Loucy (cell line): ENCODE data around the gene ALDH1L1.

Experiments
- H2AFZ ChIP-seq: fragments of 200-600 bp; sonication (generic); 2 replicates; pipeline ENCODE4 v1.6.0; 2016; ENCODE audit warnings: antibody characterized with exemption, mild to moderate bottlenecking, low read length, moderate library complexity
- H3F3A ChIP-seq: fragments of 200-600 bp; 2 replicates; pipeline ENCODE4 v1.6.0; 2016; ENCODE audit warnings: antibody characterized with exemption, low read depth, mild to moderate bottlenecking
- H3K27me3 ChIP-seq: fragments of 200-600 bp; sonication (generic); 2 replicates; pipeline ENCODE4 v1.6.1; 2014; ENCODE audit warnings: low read length, mild to moderate bottlenecking; ENCODE audit not compliant: insufficient read depth, poor library complexity, severe bottlenecking
- H3K36me3 ChIP-seq: fragments of 200-600 bp; sonication (generic); 2 replicates; pipeline ENCODE4 v1.6.1; 2016; ENCODE audit warnings: low read length; ENCODE audit not compliant: insufficient read depth
- H3K4me1 ChIP-seq: fragments of 200-600 bp; sonication (generic); 2 replicates; pipeline ENCODE4 v1.5.1; 2014; ENCODE audit warnings: low read length, mild to moderate bottlenecking; ENCODE audit not compliant: insufficient read depth, poor library complexity, severe bottlenecking
- H3K4me2 ChIP-seq: fragments of 200-600 bp; sonication (generic); 2 replicates; pipeline ENCODE4 v1.6.0; 2014; ENCODE audit warnings: antibody characterized with exemption, low read length, low read depth, mild to moderate bottlenecking; ENCODE audit not compliant: poor library complexity, severe bottlenecking
- H3K4me3 ChIP-seq: fragments of 200-600 bp; sonication (generic); 2 replicates; pipeline ENCODE4 v1.5.1; 2014; ENCODE audit warnings: low read length, mild to moderate bottlenecking, mixed read lengths; ENCODE audit not compliant: poor library complexity, severe bottlenecking
- H3K79me2 ChIP-seq: fragments of 200-600 bp; sonication (generic); 2 replicates; pipeline ENCODE4 v1.6.1; 2014; ENCODE audit warnings: low read length; ENCODE audit not compliant: insufficient read depth
- H3K9ac ChIP-seq: fragments of 200-600 bp; sonication (generic); 2 replicates; pipeline ENCODE4 v1.6.0; 2014; ENCODE audit warnings: mild to moderate bottlenecking, low read depth, low read length, moderate library complexity; ENCODE audit not compliant: poor library complexity, severe bottlenecking
- H3K9me2 ChIP-seq: fragments of 200-600 bp; sonication (generic); replicated peaks from 2 replicates; pipeline ENCODE4 v1.6.1; 2016; ENCODE audit warnings: low read depth, low read length, mixed read lengths
- H3K9me3 ChIP-seq: fragments of 200-600 bp; sonication (generic); 2 replicates; pipeline ENCODE4 v1.6.1; 2014; ENCODE audit warnings: mild to moderate bottlenecking, antibody characterized with exemption, low read length, low read depth; ENCODE audit not compliant: insufficient read depth
- H4K20me1 ChIP-seq: fragments of 200-600 bp; sonication (generic); 2 replicates; pipeline ENCODE4 v1.6.0; 2014; ENCODE audit warnings: antibody characterized with exemption, low read length, mild to moderate bottlenecking; ENCODE audit not compliant: insufficient read depth, poor library complexity, severe bottlenecking
- EZH2phosphoT487 ChIP-seq: fragments of 200-600 bp; IDR thresholded peaks from 2 replicates; pipeline ENCODE4 v1.6.1; 2018; ENCODE audit warnings: antibody characterized with exemption, mild to moderate bottlenecking, moderate library complexity, borderline replicate concordance
- TF ChIP-seq, protein P1 (sequence below): fragments of 200-600 bp; sonication (generic); conservative IDR thresholded peaks from 2 replicates; pipeline ENCODE4 v1.5.1; 2014; ENCODE audit warnings: mild to moderate bottlenecking, antibody characterized with exemption, low read length

ALDH1L1 gene

DNA sequence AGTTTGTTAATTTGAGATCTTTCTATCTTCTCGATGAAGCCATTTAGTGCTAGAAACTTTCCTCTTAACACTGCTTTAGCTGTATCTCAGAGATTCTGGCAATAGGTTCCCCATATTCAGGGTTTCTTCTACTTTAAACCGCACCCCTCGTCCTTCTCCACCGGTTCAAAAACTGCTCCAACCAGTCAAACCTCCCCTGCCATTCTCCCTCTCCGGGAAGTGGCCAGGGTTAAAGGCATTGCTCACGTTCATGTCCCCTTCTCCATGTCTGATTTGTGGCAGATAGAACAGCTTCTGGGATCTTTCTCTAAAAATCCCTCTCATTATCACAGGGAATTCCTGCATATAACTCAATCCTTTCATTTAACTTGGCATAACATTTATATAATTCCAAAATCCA is 14.4 kb downstream of the ALDH1L1 start:
- H3K36me3 ChIP-seq = no peaks in the 10 kb centered on the region
- H3K4me3 ChIP-seq = no peak overlapping the region
- no peak overlapping the region for H3K9ac ChIP-seq
- no peaks in the 10 kb centered on the region for H3F3A ChIP-seq
- TF ChIP-seq, protein P1, sequence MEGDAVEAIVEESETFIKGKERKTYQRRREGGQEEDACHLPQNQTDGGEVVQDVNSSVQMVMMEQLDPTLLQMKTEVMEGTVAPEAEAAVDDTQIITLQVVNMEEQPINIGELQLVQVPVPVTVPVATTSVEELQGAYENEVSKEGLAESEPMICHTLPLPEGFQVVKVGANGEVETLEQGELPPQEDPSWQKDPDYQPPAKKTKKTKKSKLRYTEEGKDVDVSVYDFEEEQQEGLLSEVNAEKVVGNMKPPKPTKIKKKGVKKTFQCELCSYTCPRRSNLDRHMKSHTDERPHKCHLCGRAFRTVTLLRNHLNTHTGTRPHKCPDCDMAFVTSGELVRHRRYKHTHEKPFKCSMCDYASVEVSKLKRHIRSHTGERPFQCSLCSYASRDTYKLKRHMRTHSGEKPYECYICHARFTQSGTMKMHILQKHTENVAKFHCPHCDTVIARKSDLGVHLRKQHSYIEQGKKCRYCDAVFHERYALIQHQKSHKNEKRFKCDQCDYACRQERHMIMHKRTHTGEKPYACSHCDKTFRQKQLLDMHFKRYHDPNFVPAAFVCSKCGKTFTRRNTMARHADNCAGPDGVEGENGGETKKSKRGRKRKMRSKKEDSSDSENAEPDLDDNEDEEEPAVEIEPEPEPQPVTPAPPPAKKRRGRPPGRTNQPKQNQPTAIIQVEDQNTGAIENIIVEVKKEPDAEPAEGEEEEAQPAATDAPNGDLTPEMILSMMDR = no peak
- no peaks in the 10 kb centered on the region for H3K9me2 ChIP-seq
- H2AFZ ChIP-seq = no peak overlapping the region
- H3K4me1 ChIP-seq = no peaks in the 10 kb centered on the region
- no peaks in the 10 kb centered on the region for H3K79me2 ChIP-seq
- no peak overlapping the region for H3K4me2 ChIP-seq
- H3K27me3 ChIP-seq = no peaks in the 10 kb centered on the region
- H3K9me3 ChIP-seq = no peaks in the 10 kb centered on the region
- no peaks in the 10 kb centered on the region for H4K20me1 ChIP-seq

DNA sequence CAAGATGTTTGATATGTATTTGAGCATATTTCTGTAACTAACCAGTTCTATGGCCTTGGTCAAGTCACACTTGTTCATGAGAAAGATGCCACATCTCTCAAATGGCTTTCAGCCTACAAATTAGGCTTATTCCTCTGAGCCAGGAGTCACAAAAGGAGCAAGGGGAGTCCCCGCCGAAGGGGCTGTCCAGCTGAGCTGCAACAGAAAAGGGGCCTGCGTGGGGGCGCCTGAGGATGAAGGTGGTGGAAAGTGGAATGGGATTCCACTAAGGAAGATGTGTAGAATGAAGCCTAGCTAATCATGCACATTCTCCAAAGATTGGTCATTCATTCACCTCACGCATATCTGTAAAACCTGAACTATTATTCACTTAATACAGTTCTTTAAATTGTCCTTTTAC is 19.1 kb downstream of the ALDH1L1 start:
- Histone ChIP-seq H3F3A (no peaks in the 10 kb centered on the region), H4K20me1 (no peaks in the 10 kb centered on the region), H3K9me3 (no peaks in the 10 kb centered on the region), H3K4me2 (no peak overlapping the region), H3K9me2 (no peaks in the 10 kb centered on the region), H2AFZ (no peak overlapping the region), H3K27me3 (no peaks in the 10 kb centered on the region), H3K36me3 (no peaks in the 10 kb centered on the region), H3K4me3 (no peak overlapping the region), H3K9ac (no peak overlapping the region), H3K4me1 (no peaks in the 10 kb centered on the region), H3K79me2 (no peaks in the 10 kb centered on the region)
- TF ChIP-seq, protein P1 = no peak
- TF ChIP-seq EZH2phosphoT487 = no peak

GRCh38 chr3:126160243-126161210 is 19.9 kb downstream of the ALDH1L1 start:
- Histone ChIP-seq H3K4me1 (no peaks in the 10 kb centered on the region), H3K4me2 (no peak overlapping the region), H3K27me3 (no peaks in the 10 kb centered on the region), H3K36me3 (no peaks in the 10 kb centered on the region), H3K9me3 (no peaks in the 10 kb centered on the region), H2AFZ (no peak overlapping the region), H4K20me1 (no peaks in the 10 kb centered on the region), H3K4me3 (no peak overlapping the region), H3K79me2 (no peaks in the 10 kb centered on the region), H3F3A (no peaks in the 10 kb centered on the region), H3K9ac (no peak overlapping the region), H3K9me2 (no peaks in the 10 kb centered on the region)
- TF ChIP-seq, protein P1 = no peak
- no peak for TF ChIP-seq EZH2phosphoT487
